IMR-90 (cell line): ENCODE measurements around the gene NR2C2.

Source experiments
- CEBPB ChIP-seq: IDR thresholded peaks from 2 replicates; pipeline ENCODE4 v1.6.1; 2012; ENCODE audit warnings: low read depth, low read length, improper control_type of control experiment
- CTCF ChIP-seq: conservative IDR thresholded peaks from 2 replicates; pipeline ENCODE4 v1.5.1; 2012; ENCODE audit warnings: mild to moderate bottlenecking, low read depth, low read length, improper control_type of control experiment
- ELK1 ChIP-seq: fragments of 150-350 bp; IDR thresholded peaks from 2 replicates; pipeline ENCODE4 v1.6.1; 2016; ENCODE audit warnings: low read depth, mild to moderate bottlenecking, low read length, moderate library complexity, borderline replicate concordance
- FOS ChIP-seq: fragments of 150-350 bp; IDR thresholded peaks from 2 replicates; pipeline ENCODE4 v1.6.1; 2016; ENCODE audit warnings: low read depth, low read length
- MAFK ChIP-seq: IDR thresholded peaks from 2 replicates; pipeline ENCODE4 v1.6.1; 2012; ENCODE audit warnings: low read depth, low read length, improper control_type of control experiment
- MAZ ChIP-seq: IDR thresholded peaks from 2 replicates; pipeline ENCODE4 v1.6.1; 2012; ENCODE audit warnings: low read depth, mild to moderate bottlenecking, low read length, improper control_type of control experiment, moderate library complexity, borderline replicate concordance
- MXI1 ChIP-seq: IDR thresholded peaks from 2 replicates; pipeline ENCODE4 v1.6.1; 2012; ENCODE audit warnings: low read depth, mild to moderate bottlenecking, low read length, moderate library complexity, borderline replicate concordance
- NFE2L2 ChIP-seq: fragments of 150-350 bp; IDR thresholded peaks from 2 replicates; pipeline ENCODE4 v1.6.1; 2016; ENCODE audit warnings: low read depth, mild to moderate bottlenecking, low read length
- POLR2A ChIP-seq: IDR thresholded peaks from 2 replicates; pipeline ENCODE4 v1.6.1; 2012; ENCODE audit warnings: mild to moderate bottlenecking, low read depth, low read length
- RAD21 ChIP-seq: IDR thresholded peaks from 2 replicates; pipeline ENCODE4 v1.6.1; 2012; ENCODE audit warnings: low read length, improper control_type of control experiment
- RCOR1 ChIP-seq: IDR thresholded peaks from 2 replicates; pipeline ENCODE4 v1.6.1; 2012; ENCODE audit warnings: mild to moderate bottlenecking, low read length, improper control_type of control experiment; ENCODE audit not compliant: insufficient replicate concordance
- RFX5 ChIP-seq: IDR thresholded peaks from 2 replicates; pipeline ENCODE4 v1.8.0; 2012; ENCODE audit warnings: low read depth, mild to moderate bottlenecking, low read length, moderate library complexity
- SMC3 ChIP-seq: fragments of 150-350 bp; IDR thresholded peaks from 2 replicates; pipeline ENCODE4 v1.6.1; 2016; ENCODE audit warnings: low read depth, mild to moderate bottlenecking, antibody characterized with exemption, low read length, moderate library complexity
- USF2 ChIP-seq: fragments of 150-350 bp; IDR thresholded peaks from 2 replicates; pipeline ENCODE4 v1.6.1; 2017; ENCODE audit warnings: mild to moderate bottlenecking, antibody characterized with exemption, low read length, low read depth

GRCh38 chr3:14923476-14923875, 23.9 kb upstream of the NR2C2 start:
- TF ChIP-seq MXI1, result no peak
- no peak for TF ChIP-seq CTCF
- TF ChIP-seq RAD21, result no peak
- TF ChIP-seq POLR2A, result no peak
- no peak for TF ChIP-seq SMC3
- no peak for TF ChIP-seq MAFK
- no peak for TF ChIP-seq FOS
- no peak for TF ChIP-seq NFE2L2
- TF ChIP-seq MAZ, result no peak
- TF ChIP-seq CEBPB, result no peak
- TF ChIP-seq RCOR1, result no peak
- no peak for TF ChIP-seq ELK1
- no peak for TF ChIP-seq RFX5
- no peak for TF ChIP-seq USF2
